HFFc6 (cell line): ENCODE data around the gene RTN4RL2. TPM values are rescaled to one million over a fixed set of nuclear protein-coding genes. Genes with fewer than 3 reads are reported as not detected.

ENCODE experiments used
- DNase-seq: peaks from one replicate; pipeline ENCODE4 v3.0.0-alpha.2; 2018
- H3K27ac Mint-ChIP-seq: 2 replicates; pipeline ENCODE4 v1.8.0; 2020; ENCODE audit warnings: mild to moderate bottlenecking, mixed read lengths
- H3K27me3 Mint-ChIP-seq: 2 replicates; pipeline ENCODE4 v1.8.0; 2021; ENCODE audit warnings: mild to moderate bottlenecking, moderate library complexity, mixed read lengths; ENCODE audit not compliant: insufficient read depth
- H3K36me3 Mint-ChIP-seq: 2 replicates; pipeline ENCODE4 v1.8.0; 2021; ENCODE audit warnings: low read depth, mixed read lengths
- H3K4me1 Mint-ChIP-seq: 2 replicates; pipeline ENCODE4 v1.8.0; 2020; ENCODE audit warnings: low read depth, mixed read lengths
- H3K4me3 Mint-ChIP-seq: 2 replicates; pipeline ENCODE4 v1.8.0; 2020; ENCODE audit warnings: mild to moderate bottlenecking, moderate library complexity, mixed read lengths
- H3K9me3 Mint-ChIP-seq: 2 replicates; pipeline ENCODE4 v1.8.0; 2020; ENCODE audit warnings: mild to moderate bottlenecking, mixed read lengths
- CTCF ChIP-seq: fragments of 200-600 bp; sonication (generic); IDR thresholded peaks from 2 replicates; pipeline ENCODE4 v1.5.0; 2021; ENCODE audit warnings: antibody characterized with exemption, mild to moderate bottlenecking
- total RNA-seq, 6 experiments: library from RNA; stranded (reverse); fragmentation: NEBNext Ultra II Directional; extraction: Animal tissue kit (Norgen Biotek cat#: 25700); gene quantifications; 2 replicates in 1 of 6; 3 replicates in 5 of 6; pipeline ENCODE4 v1.2.3, GENCODE V29; 2021

RTN4RL2 gene
- total RNA-seq, 6 experiments from 2014 or later: 0.09 to 0.66 (median 0.35) TPM

- no peak overlapping the region for H3K4me3 Mint-ChIP-seq
- H3K27me3 Mint-ChIP-seq: no peaks in the 10 kb centered on the region
- peaks cover 5% of the 10 kb centered on the region for H3K36me3 Mint-ChIP-seq
- no peaks in the 10 kb centered on the region for H3K9me3 Mint-ChIP-seq
- no peak for DNase-seq
- H3K27ac Mint-ChIP-seq: no peak overlapping the region
- TF ChIP-seq CTCF: no peak
- peaks cover 14% of the 10 kb centered on the region for H3K4me1 Mint-ChIP-seq
Observed at GRCh38 chr11:57500926-57501325, 40.6 kb downstream of the RTN4RL2 start.

- H3K9me3 Mint-ChIP-seq: no peaks in the 10 kb centered on the region
- peaks cover 5% of the 10 kb centered on the region for H3K36me3 Mint-ChIP-seq
- no peak overlapping the region for H3K27ac Mint-ChIP-seq
- no peaks in the 10 kb centered on the region for H3K27me3 Mint-ChIP-seq
- no peak for TF ChIP-seq CTCF
- no peak overlapping the region for H3K4me3 Mint-ChIP-seq
- no peak for DNase-seq
- peaks cover 14% of the 10 kb centered on the region for H3K4me1 Mint-ChIP-seq
Observed at GRCh38 chr11:57501953-57502352, 41.6 kb downstream of the RTN4RL2 start.

- TF ChIP-seq CTCF: no peak
- no peak overlapping the region for H3K4me3 Mint-ChIP-seq
Observed at GRCh38 chr11:57502376-57502775, 42.0 kb downstream of the RTN4RL2 start.

GRCh38 chr11:57502870-57503269, 42.5 kb downstream of the RTN4RL2 start:
- Mint-ChIP-seq H3K9me3 (no peaks in the 10 kb centered on the region), H3K4me3 (no peak overlapping the region), H3K27me3 (no peaks in the 10 kb centered on the region), H3K27ac (no peak overlapping the region), H3K4me1 (peaks cover 14% of the 10 kb centered on the region), H3K36me3 (peaks cover 5% of the 10 kb centered on the region)
- DNase-seq: no peak
- no peak for TF ChIP-seq CTCF

More at GRCh38 chr11:57502376-57502775, 42.0 kb downstream of the RTN4RL2 start:
- Mint-ChIP-seq H3K36me3 (peaks cover 5% of the 10 kb centered on the region), H3K27ac (no peak overlapping the region), H3K27me3 (no peaks in the 10 kb centered on the region), H3K9me3 (no peaks in the 10 kb centered on the region), H3K4me1 (peaks cover 14% of the 10 kb centered on the region)
- no peak for DNase-seq

- H3K27ac Mint-ChIP-seq: no peak overlapping the region
- no peak overlapping the region for H3K4me3 Mint-ChIP-seq
- no peak for TF ChIP-seq CTCF
- peaks cover 14% of the 10 kb centered on the region for H3K4me1 Mint-ChIP-seq
- H3K36me3 Mint-ChIP-seq: peaks cover 5% of the 10 kb centered on the region
- H3K27me3 Mint-ChIP-seq: no peaks in the 10 kb centered on the region
- no peak for DNase-seq
- H3K9me3 Mint-ChIP-seq: no peaks in the 10 kb centered on the region
Observed at GRCh38 chr11:57504511-57504910, 44.2 kb downstream of the RTN4RL2 start.

- Mint-ChIP-seq H3K4me3 (no peak overlapping the region), H3K4me1 (peaks cover 4% of the 10 kb centered on the region; the same call in 1 of the 2 replicates), H3K27ac (no peak overlapping the region), H3K9me3 (no peaks in the 10 kb centered on the region), H3K27me3 (no peaks in the 10 kb centered on the region), H3K36me3 (no peaks in the 10 kb centered on the region)
- DNase-seq: no peak
- no peak for TF ChIP-seq CTCF
Observed at GRCh38 chr11:57506522-57506921, 46.2 kb downstream of the RTN4RL2 start.
